Diencephalon (tissue), 1 donor: ENCODE measurements around the gene DEFB123. TPM values are rescaled to one million over a fixed set of nuclear protein-coding genes. Genes with fewer than 3 reads are reported as not detected.

Source experiments
- total RNA-seq: library from RNA; depleted of rRNA; stranded (reverse); fragments of >200 nt; gene quantifications from one replicate; pipeline ENCODE4 v1.2.3, GENCODE V29; 2014

DEFB123 gene, protein sequence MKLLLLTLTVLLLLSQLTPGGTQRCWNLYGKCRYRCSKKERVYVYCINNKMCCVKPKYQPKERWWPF
- total RNA-seq = not detected

DNA sequence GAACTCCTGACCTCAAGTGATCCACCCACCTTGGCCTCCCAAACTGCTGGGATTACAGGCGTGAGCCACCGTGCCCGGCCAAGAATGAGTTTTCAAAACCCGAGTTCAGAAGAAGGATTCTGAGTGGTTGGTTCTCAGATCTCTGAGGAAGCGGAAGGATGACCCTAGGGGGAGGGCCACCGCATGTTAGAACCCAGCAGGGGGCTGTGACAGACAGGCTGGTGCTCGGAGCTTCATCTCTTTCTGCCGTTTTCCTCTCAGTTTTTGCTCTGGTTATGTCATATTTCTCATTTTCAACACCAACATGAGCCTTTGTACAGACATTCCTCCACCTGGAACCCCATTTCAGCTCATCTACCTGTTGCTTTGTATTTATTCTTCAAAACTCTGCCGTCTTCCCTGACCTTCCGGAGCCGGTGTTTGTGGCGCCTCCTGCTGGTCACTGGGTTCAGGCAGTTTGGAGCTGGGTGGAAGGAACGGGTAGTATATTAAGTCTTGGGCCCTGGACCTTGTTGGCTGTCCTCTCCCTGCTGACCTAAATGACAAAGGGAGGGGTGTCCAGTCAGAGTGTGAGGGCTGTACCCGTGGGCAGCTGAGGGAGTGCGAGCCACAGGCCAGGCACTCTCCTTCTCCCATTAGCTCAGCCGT, at the start of gene DEFB123:
Gene DEFB123 (plus strand): TSS at position 621 of the 648 bp plus-strand sequence. CDS start 67 bp downstream, outside the sequence.

DNA sequence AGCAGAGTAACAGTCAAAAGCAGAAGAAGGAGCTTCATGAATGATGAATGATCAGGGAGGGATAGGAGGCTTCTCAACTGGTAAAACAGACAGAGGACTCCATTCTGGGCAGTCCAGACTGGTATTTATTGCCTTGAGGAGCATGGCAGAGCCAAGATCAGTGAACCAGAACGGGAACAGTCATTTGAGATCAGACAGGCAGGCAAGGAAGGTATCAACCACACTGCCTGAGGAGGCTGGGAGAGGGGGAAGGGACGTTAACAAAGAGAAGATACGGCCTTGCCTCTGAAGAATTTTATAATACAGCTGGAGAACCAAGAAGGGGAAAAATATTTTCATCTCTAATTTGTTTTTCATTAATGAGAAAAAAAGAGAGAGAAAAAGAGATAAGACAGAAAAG, 34.3 kb upstream of the DEFB123 start, which contains the start of gene DEFB121:
Gene DEFB121 (minus strand): TSS at position 101 of the 400 bp plus-strand sequence. CDS start 63 bp downstream, at position 38.

DNA sequence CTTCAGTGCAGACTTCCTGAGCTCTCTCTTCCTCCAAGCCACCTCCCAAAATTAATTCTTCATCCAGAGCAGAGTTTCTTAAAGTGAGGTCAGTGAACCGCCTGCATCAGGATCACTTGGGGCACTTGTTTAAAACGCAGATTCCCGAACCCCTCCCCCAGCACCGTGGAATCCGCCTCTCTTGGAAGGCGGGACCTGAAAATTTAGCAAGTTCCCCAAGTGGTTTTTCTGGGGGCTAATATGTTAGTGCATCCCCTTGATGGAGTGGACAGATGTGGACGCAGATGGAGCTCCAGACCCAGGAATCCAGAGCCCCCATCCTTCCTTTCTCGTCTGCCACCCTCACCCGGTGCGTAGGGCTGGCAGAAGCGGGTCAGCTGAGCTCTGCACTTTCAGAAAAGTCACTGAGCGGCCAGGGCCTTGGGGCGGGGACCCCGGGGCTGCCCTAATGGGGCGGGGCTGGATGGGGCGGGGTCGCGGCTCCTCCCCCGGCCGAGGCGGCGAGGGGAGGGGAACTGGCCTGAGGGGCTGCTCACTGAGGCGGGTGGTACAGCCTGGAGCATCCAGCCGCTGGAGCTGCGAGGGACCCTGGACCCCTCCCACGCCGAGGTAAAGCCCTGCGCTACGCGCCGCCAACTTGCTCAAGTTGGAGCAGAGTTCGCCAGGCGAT, 34.5 kb downstream of the DEFB123 start, which contains the start of the genes DEFB124 and REM1:
Gene DEFB124 (minus strand): TSS at position 370 of the 670 bp plus-strand sequence. CDS start 2,114 bp downstream, outside the sequence.
Gene REM1 (plus strand): TSS at position 531 of the 670 bp plus-strand sequence. CDS start 1,158 bp downstream, outside the sequence.

Other genes with a start within 250 kb of the DEFB123 start
- gene DEFB115, start 183.0 kb upstream of the DEFB123 start, total RNA-seq = not detected
- not detected for gene DEFB116, start 132.0 kb upstream of the DEFB123 start, total RNA-seq
- not detected for gene DEFB118, start 72.0 kb upstream of the DEFB123 start, total RNA-seq
- not detected for gene DEFB119, start 50.0 kb upstream of the DEFB123 start, total RNA-seq
- gene DEFB121, start 34.4 kb upstream of the DEFB123 start, total RNA-seq = not detected
- not detected for gene DEFB124, start 34.5 kb downstream of the DEFB123 start, total RNA-seq
- 0.23 TPM for gene REM1, start 34.7 kb downstream of the DEFB123 start, total RNA-seq
- 45.2 TPM for gene HM13, start 73.8 kb downstream of the DEFB123 start, total RNA-seq
- gene ID1, start 164.7 kb downstream of the DEFB123 start, total RNA-seq = 87.7 TPM
- gene COX4I2, start 197.3 kb downstream of the DEFB123 start, total RNA-seq = not detected